ENCODE data around the gene PLPPR3. TPM values are rescaled to one million over a fixed set of nuclear protein-coding genes. Genes with fewer than 3 reads are reported as not detected.
"Not testable (repeated sequence)": the region's sequence is repeated elsewhere in the genome, so short reads cannot be mapped to it uniquely, and the experiment has no call there.

Gene PLPPR3
- total RNA-seq, 4 donors from 2014 or later, result not detected

DNA sequence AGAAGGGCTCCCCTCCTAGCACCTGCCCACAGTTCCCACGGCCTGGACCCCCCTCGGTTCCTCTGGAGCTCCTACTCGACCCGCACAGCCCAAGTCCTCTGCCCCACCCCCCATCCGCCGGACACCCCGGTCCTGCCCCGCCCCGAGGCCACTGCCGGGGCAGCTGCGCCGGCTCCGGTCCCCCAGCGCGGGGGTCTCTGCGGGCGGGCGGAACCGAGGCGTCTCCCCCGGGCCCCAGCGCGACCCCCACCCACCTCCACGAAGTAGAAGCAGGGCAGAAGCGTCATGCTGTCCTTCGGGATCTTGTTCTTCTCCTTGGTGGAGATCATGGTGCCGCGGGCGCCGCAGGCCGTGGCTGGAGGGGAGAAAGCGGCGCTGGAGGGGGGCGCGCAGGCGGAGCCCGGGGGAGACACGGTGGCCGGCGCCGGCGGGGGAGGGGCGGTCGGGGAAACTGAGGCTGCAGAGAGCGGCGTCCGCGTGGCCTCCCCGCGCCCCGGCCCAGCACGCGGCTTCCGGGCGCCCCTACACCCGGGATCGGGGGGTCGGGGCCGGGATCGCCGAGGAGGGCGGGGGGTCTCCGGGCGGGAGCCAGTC, 427 bp downstream of the PLPPR3 start:
- Histone ChIP-seq H3K9me3 (no peaks in the 10 kb centered on the region), H3K4me3 (peak overlapping the region in 3 of 4 donors; percentile 22 to 43 (median 36)), H3K36me3 (no peaks in the 10 kb centered on the region), H3K27ac (no peak overlapping the region), H3K4me1 (peaks cover 0 to 15% (median 11%) of the 10 kb centered on the region in 4 donors), H3K27me3 (peaks cover 0 to 24% of the 10 kb centered on the region in 2 donors)
- no peak for TF ChIP-seq POLR2A (IDR thresholded peaks at IDR 0.05)
- TF ChIP-seq, protein P1, sequence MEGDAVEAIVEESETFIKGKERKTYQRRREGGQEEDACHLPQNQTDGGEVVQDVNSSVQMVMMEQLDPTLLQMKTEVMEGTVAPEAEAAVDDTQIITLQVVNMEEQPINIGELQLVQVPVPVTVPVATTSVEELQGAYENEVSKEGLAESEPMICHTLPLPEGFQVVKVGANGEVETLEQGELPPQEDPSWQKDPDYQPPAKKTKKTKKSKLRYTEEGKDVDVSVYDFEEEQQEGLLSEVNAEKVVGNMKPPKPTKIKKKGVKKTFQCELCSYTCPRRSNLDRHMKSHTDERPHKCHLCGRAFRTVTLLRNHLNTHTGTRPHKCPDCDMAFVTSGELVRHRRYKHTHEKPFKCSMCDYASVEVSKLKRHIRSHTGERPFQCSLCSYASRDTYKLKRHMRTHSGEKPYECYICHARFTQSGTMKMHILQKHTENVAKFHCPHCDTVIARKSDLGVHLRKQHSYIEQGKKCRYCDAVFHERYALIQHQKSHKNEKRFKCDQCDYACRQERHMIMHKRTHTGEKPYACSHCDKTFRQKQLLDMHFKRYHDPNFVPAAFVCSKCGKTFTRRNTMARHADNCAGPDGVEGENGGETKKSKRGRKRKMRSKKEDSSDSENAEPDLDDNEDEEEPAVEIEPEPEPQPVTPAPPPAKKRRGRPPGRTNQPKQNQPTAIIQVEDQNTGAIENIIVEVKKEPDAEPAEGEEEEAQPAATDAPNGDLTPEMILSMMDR (IDR thresholded peaks at IDR 0.05), result no peak
- no peak for DNase-seq

DNA sequence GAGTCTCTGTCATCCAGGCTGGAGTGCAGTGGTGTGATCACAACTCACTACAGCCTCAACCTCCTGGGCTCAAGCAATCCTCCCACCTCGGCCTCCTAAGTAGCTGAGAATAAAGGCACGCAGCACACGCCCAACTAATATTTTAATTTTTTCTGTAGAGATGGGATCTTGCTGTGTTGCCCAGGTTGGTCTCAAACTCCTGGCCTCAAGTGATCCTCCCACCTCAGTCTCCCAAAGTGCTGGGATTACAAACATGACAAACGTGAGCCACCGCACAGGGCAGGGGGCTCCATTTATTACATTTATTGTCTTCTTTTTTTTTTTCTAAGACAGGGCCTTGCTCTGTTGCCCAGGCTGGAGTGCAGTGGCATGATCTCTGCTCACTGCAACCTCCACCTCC, 1.5 kb downstream of the PLPPR3 start:
- H3K4me1 ChIP-seq, result peaks cover 0 to 15% (median 11%) of the 10 kb centered on the region in 4 donors
- H3K9me3 ChIP-seq, DNase-seq, H3K36me3 ChIP-seq, H3K27ac ChIP-seq, H3K4me3 ChIP-seq: not testable (repeated sequence)
- peaks cover 0 to 24% of the 10 kb centered on the region in 2 donors for H3K27me3 ChIP-seq

DNA sequence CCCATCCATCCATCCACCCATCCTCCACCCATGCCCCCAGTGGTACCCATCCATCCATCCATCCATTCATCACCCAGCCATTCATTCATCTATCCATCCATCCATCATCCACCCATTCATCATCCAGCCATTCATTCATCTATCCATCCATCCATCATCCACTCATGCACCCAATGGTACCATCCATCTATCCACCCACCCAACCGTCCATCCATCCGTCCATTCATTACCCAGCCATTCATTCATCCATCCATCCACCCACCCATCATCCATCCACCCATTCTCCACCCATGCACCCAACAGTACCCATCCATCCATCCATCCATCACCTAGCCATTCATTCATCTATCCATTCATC, 5.3 kb downstream of the PLPPR3 start:
- H3K4me3 ChIP-seq, result no peak overlapping the region
- H3K27ac ChIP-seq, result no peak overlapping the region
- peaks cover 0 to 3% of the 10 kb centered on the region in 2 donors for H3K27me3 ChIP-seq
- H3K36me3 ChIP-seq, result peaks cover 0 to 20% (median 0%) of the 10 kb centered on the region in 3 donors
- DNase-seq, result no peak
- peaks cover 0 to 3% (median 3%) of the 10 kb centered on the region in 4 donors for H3K4me1 ChIP-seq
- no peaks in the 10 kb centered on the region for H3K9me3 ChIP-seq
- TF ChIP-seq POLR2A (IDR thresholded peaks at IDR 0.05), result no peak
- TF ChIP-seq, protein P1 (IDR thresholded peaks at IDR 0.05), result no peak

DNA sequence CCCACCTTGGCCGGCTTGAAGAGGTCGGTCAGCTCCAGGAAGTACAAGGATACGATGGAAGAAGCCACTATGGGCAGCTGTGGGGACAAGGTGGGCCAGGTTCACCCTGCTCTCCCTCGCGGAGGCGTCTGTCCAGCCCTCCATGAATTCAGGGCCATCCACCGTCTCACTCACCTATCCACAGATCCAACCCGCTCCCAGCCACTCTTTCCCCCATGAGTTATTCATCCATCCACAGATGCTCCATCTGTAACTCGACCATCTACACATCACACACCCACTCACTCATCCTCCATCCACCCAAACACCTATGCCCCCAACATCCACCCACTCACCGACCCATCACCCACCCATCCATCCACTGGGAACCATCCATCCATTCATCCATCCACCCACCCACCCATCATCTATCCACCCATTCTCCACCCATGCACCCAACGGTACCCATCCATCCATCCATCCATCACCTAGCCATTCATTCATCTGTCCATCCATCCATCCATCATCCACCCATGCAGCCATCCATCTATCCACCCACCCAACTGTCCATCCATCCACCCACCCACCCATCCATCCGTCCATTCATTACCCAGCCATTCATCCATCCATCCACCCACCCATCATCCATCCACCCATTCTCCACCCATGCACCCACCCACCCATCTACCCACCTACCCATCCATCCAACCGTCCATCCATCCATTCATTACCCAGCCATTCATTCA, 5.8 kb downstream of the PLPPR3 start:
- TF ChIP-seq POLR2A (IDR thresholded peaks at IDR 0.05), result no peak
- TF ChIP-seq, protein P1 (IDR thresholded peaks at IDR 0.05), result no peak
- H3K27me3 ChIP-seq, result no peaks in the 10 kb centered on the region
- no peaks in the 10 kb centered on the region for H3K9me3 ChIP-seq
- H3K4me3 ChIP-seq, result no peak overlapping the region
- DNase-seq, result no peak
- H3K36me3 ChIP-seq, result peaks cover 0 to 26% (median 0%) of the 10 kb centered on the region in 3 donors
- H3K27ac ChIP-seq, result no peak overlapping the region
- no peaks in the 10 kb centered on the region for H3K4me1 ChIP-seq

DNA sequence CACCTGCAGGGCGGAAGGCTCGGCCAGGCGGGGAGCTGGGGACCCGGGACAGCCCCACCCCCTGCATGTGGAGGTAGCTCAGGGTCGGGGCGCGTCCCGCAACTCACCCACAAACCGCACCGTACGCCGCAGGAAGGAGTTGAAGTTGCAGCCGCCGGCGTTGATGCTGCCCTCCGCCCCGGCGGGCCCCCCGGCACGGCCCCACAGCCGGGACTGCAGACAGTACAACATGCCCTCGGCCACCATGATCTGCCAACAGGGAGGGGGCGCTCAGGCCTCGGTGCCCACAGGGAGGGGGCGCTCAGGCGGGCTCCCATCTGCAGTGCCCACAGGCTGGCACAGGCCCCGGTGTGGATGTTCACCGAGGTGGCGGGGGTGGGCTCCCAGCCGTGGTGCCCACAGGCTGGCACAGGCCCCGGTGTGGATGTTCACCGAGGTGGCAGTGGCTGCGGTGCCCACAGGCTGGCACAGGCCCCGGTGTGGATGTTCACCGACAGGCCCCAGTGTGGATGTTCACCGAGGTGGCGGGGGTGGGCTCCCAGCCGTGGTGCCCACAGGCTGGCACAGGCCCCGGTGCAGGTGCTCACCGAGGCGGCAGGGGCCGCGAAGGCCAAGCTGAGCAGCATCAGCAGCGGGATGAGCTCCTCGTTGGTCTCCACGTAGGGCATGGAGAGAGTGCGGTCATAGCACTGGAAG, 6.5 kb downstream of the PLPPR3 start:
- no peak for DNase-seq
- TF ChIP-seq POLR2A (IDR thresholded peaks at IDR 0.05), result no peak
- TF ChIP-seq, protein P1 (IDR thresholded peaks at IDR 0.05), result no peak
- Histone ChIP-seq H3K4me1 (no peaks in the 10 kb centered on the region), H3K27ac (no peak overlapping the region), H3K27me3 (no peaks in the 10 kb centered on the region), H3K36me3 (peaks cover 0 to 33% (median 0%) of the 10 kb centered on the region in 3 donors), H3K4me3 (no peak overlapping the region), H3K9me3 (no peaks in the 10 kb centered on the region)

Measured in Peyer's patch (tissue), 4 donors.